Stomach (tissue), 9 donors: ENCODE results near the gene ANKRD12. TPM values are rescaled to one million over a fixed set of nuclear protein-coding genes. Genes with fewer than 3 reads are reported as not detected.

Experiments
- DNase-seq, 2 donors: peaks; one replicate each; pipeline versions ENCODE4 v3.0.0 to v3.0.0-alpha.2; 2013 to 2019
- H3K27ac ChIP-seq, 5 donors: fragments of 200-600 bp in 4 of 5; sonication (generic) in 4 of 5; one replicate each; pipeline ENCODE4 v1.5.1; 2013 to 2019; ENCODE audit warnings: mild to moderate bottlenecking in 1 of 5, moderate library complexity in 1 of 5
- H3K27me3 ChIP-seq, 3 donors: fragments of 200-600 bp; sonication (generic); one replicate each; pipeline ENCODE4 v1.5.1; 2017 to 2019; ENCODE audit warnings: mixed run types in 1 of 3
- H3K36me3 ChIP-seq, 4 donors: fragments of 200-600 bp; sonication (generic); 1 replicate in 3 of 4; 2 replicates in 1 of 4; pipeline ENCODE4 v1.5.1; 2016 to 2019
- H3K4me1 ChIP-seq, 4 donors: fragments of 200-600 bp; sonication (generic); one replicate each; pipeline ENCODE4 v1.5.1; 2016 to 2019
- H3K4me3 ChIP-seq, 4 donors: fragments of 200-600 bp; sonication (generic) in 3 of 4; one replicate each; pipeline ENCODE4 v1.5.1; 2016 to 2019; ENCODE audit warnings: mild to moderate bottlenecking in 1 of 4
- H3K9me3 ChIP-seq, 4 donors: fragments of 200-600 bp; sonication (generic); one replicate each; pipeline ENCODE4 v1.5.1; 2016 to 2019
- CTCF ChIP-seq, 7 experiments: fragments of 450-650 bp in 4 of 7; fragments of 200-600 bp in 3 of 7; sonication (generic) in 3 of 7; IDR thresholded peaks; one replicate each; pipeline ENCODE4 v1.5.1; 2016 to 2019; ENCODE audit warnings: antibody characterized with exemption in 7 of 7, control low read depth in 2 of 7, mild to moderate bottlenecking in 1 of 7
- EP300 ChIP-seq: sonication (generic); formaldehyde crosslinking; IDR thresholded peaks from one replicate; pipeline ENCODE4 v1.6.1; 2017; ENCODE audit warnings: antibody characterized with exemption
- POLR2A ChIP-seq, 4 donors: fragments of 450-650 bp; IDR thresholded peaks; one replicate each; pipeline ENCODE4 v1.6.1; 2016; ENCODE audit warnings: antibody characterized with exemption in 4 of 4, control low read depth in 2 of 4, mild to moderate bottlenecking in 1 of 4, moderate library complexity in 1 of 4
- POLR2AphosphoS5 ChIP-seq, 3 donors: sonication (generic); formaldehyde crosslinking; IDR thresholded peaks; one replicate each; pipeline ENCODE4 v1.6.1; 2016; ENCODE audit warnings: antibody characterized with exemption in 3 of 3
- WGBS, 5 donors: extraction: QIAGEN DNeasy Blood & Tissue Kit in 3 of 5; methylation state at CpG; one replicate each; pipeline versions ENCODE4 v1.1.5 to v1.1.7; 2013 to 2018; 5-methylcytosine and 5-hydroxymethylcytosine counted together
- intact Hi-C: fragments of 100-400 bp; cut with DNase I; formaldehyde crosslinking; loops from one replicate; pipeline ENCODE4 v1.15.1; 2023; ENCODE audit warnings: low total_unique reads
- polyA plus RNA-seq, 3 donors: library from polyadenylated mRNA; stranded (reverse); fragments of 200-250 nt; gene quantifications; one replicate each; pipeline ENCODE4 v1.2.3, GENCODE V29; 2013
- total RNA-seq, 5 donors: library from RNA; depleted of rRNA; stranded (reverse); fragments of >200 nt; gene quantifications; one replicate each; pipeline versions ENCODE4 v1.1.0 to v1.2.3, GENCODE V29; 2014 to 2016
- donor health status: healthy with polysubstance abuse.
- donor health status: Bipolar disorder and iron deficiency.
- donor health status: healthy.

Gene ANKRD12
- total and polyA plus RNA-seq, 8 donors: 10.0 to 85.5 (median 46.0) TPM

DNA sequence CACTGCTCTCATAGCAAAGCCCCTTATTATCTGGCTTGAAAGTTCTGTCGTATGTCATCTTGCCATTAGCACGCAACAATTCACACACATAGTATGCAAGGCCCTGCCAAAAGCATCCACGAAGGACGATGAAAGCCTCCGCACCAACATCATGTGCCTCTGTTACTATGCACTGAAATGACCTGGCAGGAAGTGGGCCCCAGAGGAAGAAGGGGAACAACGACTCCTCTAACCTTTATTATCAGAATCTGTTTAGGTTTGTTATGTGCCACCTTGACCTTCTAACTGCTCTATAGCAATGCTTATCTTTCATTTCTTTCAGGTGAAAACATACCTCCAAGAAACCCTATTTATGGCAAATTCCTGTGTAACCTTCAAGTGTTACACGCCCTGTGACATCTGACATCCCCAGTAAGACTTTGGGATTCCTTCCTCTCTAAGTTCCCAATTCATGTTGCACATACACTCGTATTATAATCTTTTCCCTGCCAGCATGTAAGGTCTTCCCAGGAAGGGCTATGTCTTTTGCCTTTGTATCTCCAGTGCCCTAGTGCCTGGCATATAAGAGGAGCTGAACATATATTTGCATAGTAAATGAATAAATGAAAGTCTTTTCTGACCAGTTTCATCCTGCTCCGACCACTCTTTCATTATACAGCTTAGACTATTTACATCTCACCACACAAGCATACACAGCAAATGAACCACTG is 41.1 kb upstream of the ANKRD12 start:
- Histone ChIP-seq H3K27me3 (no peaks in the 10 kb centered on the region), H3K4me1 (peaks cover 14 to 34% (median 19%) of the 10 kb centered on the region in 4 donors), H3K9me3 (no peaks in the 10 kb centered on the region), H3K4me3 (no peak overlapping the region), H3K36me3 (no peaks in the 10 kb centered on the region), H3K27ac (peak overlapping the region in 4 of 5 donors; percentile 44 to 75 (median 69))
- TF ChIP-seq POLR2A (IDR thresholded peaks at IDR 0.05): no peak
- no peak for TF ChIP-seq EP300
- peak in 1 of 3 donors; percentile 22 for TF ChIP-seq POLR2AphosphoS5 (IDR thresholded peaks at IDR 0.05)
- WGBS, 5 donors: 37 to 50% (median 39%) methylated on average over 9 of the region's 9 CpGs
- DNase-seq: peak in 1 of 2 donors; percentile 77
- intact Hi-C loops: no loop called here

GRCh38 chr18:9096007-9096371 is 40.6 kb upstream of the ANKRD12 start:
- WGBS, 5 donors: 64 to 81% (median 75%) methylated on average over 3 of the region's 3 CpGs

GRCh38 chr18:9096685-9097084 is 39.9 kb upstream of the ANKRD12 start:
- no peak for DNase-seq
- peak overlapping the region in 2 of 5 donors; percentile 30 to 34 for H3K27ac ChIP-seq
- H3K4me1 ChIP-seq: peaks cover 18 to 45% (median 25%) of the 10 kb centered on the region in 4 donors
- intact Hi-C loops: no loop called here
- no peaks in the 10 kb centered on the region for H3K27me3 ChIP-seq
- H3K9me3 ChIP-seq: no peaks in the 10 kb centered on the region
- TF ChIP-seq POLR2A (IDR thresholded peaks at IDR 0.05): no peak
- TF ChIP-seq CTCF (IDR thresholded peaks at IDR 0.05): no peak
- TF ChIP-seq POLR2AphosphoS5 (IDR thresholded peaks at IDR 0.05): no peak
- no peak for TF ChIP-seq EP300
- H3K36me3 ChIP-seq: no peaks in the 10 kb centered on the region
- 77 to 89% (median 80%) methylated on average over 2 of the region's 2 CpGs for WGBS, 5 donors
- H3K4me3 ChIP-seq: no peak overlapping the region

More at GRCh38 chr18:9096007-9096371, 40.6 kb upstream of the ANKRD12 start:
- Histone ChIP-seq H3K36me3 (no peaks in the 10 kb centered on the region), H3K9me3 (no peaks in the 10 kb centered on the region), H3K27me3 (no peaks in the 10 kb centered on the region), H3K4me3 (no peak overlapping the region), H3K27ac (peak overlapping the region in 4 of 5 donors; percentile 44 to 75 (median 69)), H3K4me1 (peaks cover 15 to 38% (median 22%) of the 10 kb centered on the region in 4 donors)
- TF ChIP-seq EP300 (no peak), POLR2AphosphoS5 (IDR thresholded peaks at IDR 0.05) (no peak), CTCF (IDR thresholded peaks at IDR 0.05) (no peak), POLR2A (IDR thresholded peaks at IDR 0.05) (no peak)
- intact Hi-C loops: no loop called here
- DNase-seq: no peak

- intact Hi-C loops: no loop called here
- no peaks in the 10 kb centered on the region for H3K27me3 ChIP-seq
- H3K4me1 ChIP-seq: peaks cover 18 to 41% (median 28%) of the 10 kb centered on the region in 4 donors
- H3K4me3 ChIP-seq: no peak overlapping the region
- peak overlapping the region in 2 of 5 donors; percentile 30 to 34 for H3K27ac ChIP-seq
- no peak for DNase-seq
- H3K9me3 ChIP-seq: no peaks in the 10 kb centered on the region
- WGBS, 5 donors: 73 to 86% (median 77%) methylated on average over 2 of the region's 2 CpGs
- H3K36me3 ChIP-seq: no peaks in the 10 kb centered on the region
- TF ChIP-seq POLR2AphosphoS5 (IDR thresholded peaks at IDR 0.05) (no peak), CTCF (IDR thresholded peaks at IDR 0.05) (no peak), POLR2A (IDR thresholded peaks at IDR 0.05) (no peak), EP300 (no peak)
These were observed 39.2 kb upstream of the ANKRD12 start for GRCh38 chr18:9097349-9097748.

DNA sequence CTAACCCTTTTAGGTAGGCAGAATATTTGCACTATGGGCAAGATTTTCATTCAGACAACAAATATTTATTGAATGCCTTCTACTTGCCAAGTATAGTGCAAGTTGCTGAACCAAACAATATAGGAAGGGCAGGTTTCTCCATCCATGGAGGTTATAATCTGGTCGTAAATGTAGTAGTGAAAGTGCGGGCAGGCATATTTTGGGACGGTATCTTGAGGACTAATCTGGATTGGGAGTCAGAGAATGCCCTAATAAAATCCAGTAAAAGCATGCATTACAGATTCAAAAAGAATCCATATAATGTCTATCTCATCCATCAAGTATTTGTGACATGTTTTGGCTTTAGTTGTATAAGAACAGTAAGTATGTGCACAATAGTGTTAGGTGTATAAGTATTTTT is 35.8 kb upstream of the ANKRD12 start:
- no peak for DNase-seq
- peak overlapping the region in 3 of 5 donors; percentile 97 to 98 (median 97) for H3K27ac ChIP-seq

More for the DNA sequence above, 35.8 kb upstream of the ANKRD12 start:
- Histone ChIP-seq H3K9me3 (no peaks in the 10 kb centered on the region), H3K4me1 (peaks cover 16 to 40% (median 31%) of the 10 kb centered on the region in 4 donors), H3K27me3 (no peaks in the 10 kb centered on the region), H3K36me3 (no peaks in the 10 kb centered on the region), H3K4me3 (no peak overlapping the region)
- WGBS, 5 donors: 91 to 97% (median 92%) methylated on average over 3 of the region's 3 CpGs
- TF ChIP-seq EP300: no peak
- no peak for TF ChIP-seq CTCF (IDR thresholded peaks at IDR 0.05)
- TF ChIP-seq POLR2A (IDR thresholded peaks at IDR 0.05): no peak
- intact Hi-C loops: no loop called here
